Activated naive CD4-positive, alpha-beta T cell treated with Interleukin-2 at 50 U/mL for 16 hours (primary cell): ENCODE measurements around the gene GSS.

Source experiments
- DNase-seq: peaks from one replicate; pipeline ENCODE4 v3.0.0-alpha.2; 2020

GSS gene

DNA sequence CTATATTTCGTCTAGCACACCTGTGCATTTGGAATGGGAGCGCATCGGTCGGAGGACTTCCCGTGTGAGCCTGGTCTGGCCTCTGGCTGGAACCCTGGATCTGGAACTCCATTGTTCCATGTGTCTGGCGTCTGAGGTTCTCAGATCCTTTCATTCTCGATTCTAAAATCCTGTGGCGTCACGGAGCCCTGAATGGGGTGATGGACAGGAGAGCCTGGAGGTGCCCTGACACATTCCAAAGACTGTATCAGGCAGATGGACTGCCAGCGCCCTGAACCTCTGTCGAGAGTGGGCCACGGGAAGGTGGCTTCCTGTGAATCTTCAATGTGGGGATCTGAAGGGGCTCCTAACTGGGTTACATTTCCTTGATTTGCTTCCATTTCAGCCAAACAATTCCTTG is 20.7 kb upstream of the GSS start:
- no peak for DNase-seq

DNA sequence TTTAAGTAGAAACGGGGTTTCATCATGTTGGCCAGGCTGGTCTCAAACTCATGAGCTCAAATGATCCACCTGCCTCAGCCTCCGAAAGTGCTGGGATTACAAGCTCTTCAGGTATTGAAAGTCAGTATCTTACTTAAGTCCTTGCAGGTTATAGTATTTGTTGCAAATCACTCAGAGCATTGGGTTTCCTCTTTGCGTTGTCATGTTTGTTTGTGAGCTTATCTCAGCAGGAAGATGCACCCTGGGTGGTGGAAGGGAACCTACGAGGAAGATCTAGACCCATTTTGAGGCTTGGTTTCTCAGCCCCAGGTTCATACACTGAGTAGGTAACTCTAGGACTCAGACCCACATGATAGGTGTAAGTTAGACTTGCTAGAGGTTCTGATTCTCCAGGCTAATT is 18.6 kb upstream of the GSS start:
- DNase-seq: no peak

DNA sequence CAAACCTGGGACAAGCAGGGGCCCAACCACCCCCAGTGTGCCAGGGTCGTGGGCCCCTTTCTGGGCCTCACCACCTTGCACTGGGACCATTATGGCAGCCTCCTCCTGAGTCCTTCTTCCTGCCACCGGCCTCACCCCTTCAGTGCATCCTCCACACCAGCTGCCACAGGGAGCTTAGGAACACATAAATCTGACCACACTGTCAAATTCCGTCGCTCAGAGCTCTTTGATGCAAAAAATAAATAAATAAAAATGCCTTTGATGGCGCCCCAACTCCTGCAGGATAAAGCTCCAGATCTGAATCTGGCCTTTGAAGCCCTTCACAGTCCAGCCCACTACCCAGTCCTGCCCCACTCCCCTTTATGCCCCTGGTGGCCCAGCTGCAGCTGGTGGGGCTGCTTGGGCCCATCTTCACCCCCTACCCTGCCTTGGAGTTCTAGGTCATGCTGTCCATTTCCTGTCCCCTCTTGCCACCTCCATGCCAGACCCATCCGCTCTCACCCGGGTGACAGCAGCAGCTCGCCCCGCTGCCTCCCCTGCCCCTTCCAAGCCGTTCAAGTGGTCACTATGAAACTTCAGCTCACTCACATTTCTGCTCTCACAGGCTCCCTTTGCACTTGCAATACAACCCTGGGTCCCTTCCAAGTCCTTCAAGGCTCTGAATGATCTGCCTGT is 16.1 kb upstream of the GSS start:
- no peak for DNase-seq

DNA sequence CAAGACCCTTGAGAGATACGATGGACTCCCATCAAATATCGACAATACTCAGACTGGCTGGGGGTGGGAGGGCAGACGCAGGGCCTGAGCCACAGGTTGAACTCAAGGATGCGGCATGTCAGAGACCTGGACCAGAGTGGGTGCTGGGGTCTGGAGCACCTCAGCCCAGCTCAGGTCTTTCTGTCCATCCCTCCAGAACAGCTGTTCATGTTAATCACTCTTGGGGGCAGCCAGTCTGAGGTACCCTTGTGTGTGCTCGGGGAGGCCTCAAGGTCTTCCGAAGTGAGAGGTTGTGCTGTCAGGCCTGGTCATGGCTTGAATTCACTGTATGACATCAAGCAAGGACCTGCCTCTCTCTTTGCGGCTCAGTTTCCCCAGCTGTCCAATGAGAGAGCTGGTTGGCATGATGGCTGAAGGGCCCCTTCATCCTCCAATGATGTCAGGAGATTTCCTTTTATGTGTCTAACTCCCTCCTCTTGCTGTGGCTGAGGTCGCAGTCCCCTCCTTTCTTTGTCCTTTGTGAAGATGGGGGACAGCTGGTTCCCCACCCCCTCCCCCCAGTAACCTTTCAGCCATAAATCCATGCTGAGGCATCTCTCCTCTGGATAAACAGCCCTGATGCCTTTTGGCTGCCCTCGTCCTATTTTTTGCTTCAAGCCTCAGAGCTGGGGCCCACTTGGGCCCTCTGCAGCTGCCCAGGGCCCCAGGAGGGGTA is 15.4 kb upstream of the GSS start:
- DNase-seq: no peak

DNA sequence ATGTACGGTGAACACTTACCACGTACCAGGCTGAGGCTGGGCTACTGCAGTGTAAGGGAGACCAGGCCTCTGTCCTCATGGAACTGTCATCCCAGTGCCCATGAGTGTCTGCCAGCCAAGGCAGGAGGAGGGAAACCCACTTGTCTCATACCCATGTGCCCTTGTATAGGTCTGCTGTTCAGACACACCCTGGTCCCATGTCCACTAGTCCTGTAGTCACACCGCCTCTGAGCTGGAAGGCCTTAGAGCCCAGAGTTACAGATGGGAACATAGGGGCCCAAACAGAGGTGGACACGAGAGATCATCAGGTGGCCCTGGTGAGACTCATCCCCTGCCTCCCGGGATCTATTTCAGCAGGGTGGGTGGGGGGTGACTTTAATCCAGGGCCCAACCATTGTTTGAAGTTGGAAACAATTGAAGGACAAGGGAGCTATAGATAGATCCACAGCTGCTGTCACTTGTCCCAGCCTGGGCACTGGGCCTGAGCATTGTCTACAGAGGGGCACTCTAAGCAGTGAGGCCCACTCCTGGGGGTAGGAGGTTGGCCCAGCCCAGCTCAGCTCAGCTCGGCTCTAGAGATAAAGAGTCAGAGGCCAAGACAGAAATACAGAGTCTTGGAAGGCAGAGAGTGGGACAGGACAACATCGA is 14.7 kb upstream of the GSS start:
- no peak for DNase-seq

DNA sequence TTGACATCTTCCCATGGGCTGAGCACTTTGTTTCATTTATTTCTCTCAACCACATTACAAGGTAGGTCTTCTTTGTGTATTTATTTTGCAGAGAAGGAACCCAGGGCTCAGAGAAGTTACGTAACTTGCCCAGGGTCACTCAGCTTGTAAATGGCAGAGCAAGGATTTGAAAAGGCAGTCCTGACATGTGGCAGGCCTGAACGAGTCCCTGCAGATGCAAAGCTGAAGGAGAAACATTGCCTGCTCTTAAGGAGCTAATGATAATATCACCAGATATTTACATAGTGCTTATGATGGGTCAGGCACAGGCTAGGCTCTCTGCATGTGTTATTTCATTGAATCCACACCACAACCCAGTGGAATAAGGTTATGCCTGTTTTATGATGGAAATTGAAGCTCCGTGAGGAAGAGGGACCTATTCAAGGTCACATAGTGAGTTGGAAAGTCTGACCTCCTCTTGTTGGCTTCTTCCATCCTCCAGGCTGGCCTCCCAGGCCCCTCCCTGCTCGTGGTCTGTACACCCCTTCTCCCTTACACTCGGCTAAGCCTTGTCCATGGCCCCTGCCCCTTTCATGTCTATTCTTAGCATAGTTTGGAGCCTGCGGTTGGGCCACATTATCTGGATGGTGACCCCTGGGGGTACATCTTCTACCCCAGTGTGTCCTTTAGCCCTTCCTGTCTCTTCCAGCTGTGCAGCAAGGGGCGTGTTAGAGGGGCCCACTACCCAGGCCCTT is 12.6 kb upstream of the GSS start:
- DNase-seq: no peak

DNA sequence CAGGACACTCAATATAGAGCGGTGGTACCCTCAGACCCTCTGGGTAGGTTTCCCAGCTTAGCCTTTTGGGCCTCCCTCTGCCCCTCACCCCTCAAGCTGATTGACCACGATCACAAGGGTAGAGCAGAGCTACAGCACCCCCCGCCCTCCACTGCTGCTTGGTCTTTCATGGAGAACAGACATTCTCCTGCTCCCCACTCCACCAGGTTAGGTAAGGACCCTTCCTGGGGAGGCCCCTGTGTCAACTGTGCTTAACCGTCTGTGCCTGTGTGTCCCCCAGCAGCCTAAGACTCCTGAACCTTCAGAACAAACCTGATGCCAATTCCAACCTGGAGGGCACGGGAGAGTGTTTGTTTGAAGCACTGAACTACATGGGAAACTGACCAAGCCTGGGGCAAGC is 11.8 kb upstream of the GSS start:
- no peak for DNase-seq

DNA sequence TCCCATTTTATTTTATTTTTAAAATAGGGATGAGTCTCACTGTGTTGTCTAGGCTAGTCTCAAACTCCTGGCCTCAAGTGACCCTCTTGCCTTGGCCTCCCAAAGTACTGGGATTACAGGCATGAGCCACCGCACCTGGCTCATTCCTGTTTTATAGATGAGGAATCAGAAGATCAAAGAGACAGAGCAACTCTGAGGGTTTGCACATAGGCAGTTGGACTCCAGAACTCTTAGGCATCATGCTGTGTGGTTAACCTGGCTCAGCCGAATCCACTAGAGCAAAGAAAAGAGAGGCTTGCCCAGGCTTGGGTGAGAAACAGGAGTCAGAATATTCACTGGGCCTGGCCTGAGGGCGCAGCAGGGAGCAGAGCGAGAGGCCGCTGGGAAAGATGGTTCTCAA is 9.4 kb upstream of the GSS start:
- DNase-seq: no peak

DNA sequence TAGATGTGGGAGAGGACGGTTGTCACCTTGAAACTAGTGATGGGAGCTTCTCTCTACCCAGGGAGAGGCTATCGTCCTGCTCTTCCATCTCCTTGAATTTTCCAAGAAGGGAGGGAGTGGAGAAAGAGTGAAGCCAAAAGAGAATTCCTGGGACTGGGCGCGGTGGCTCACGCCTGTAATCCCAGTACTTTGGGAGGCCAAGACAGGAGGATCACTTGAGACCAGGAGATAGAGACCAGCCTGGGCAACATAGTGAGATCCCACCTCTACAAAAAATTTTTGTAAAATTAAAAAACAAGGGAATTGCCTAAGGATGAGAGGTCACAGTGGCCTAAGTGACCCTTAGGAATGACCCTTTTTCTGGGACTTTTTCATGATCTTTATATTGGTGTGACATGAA is 8.9 kb upstream of the GSS start:
- DNase-seq: no peak

DNA sequence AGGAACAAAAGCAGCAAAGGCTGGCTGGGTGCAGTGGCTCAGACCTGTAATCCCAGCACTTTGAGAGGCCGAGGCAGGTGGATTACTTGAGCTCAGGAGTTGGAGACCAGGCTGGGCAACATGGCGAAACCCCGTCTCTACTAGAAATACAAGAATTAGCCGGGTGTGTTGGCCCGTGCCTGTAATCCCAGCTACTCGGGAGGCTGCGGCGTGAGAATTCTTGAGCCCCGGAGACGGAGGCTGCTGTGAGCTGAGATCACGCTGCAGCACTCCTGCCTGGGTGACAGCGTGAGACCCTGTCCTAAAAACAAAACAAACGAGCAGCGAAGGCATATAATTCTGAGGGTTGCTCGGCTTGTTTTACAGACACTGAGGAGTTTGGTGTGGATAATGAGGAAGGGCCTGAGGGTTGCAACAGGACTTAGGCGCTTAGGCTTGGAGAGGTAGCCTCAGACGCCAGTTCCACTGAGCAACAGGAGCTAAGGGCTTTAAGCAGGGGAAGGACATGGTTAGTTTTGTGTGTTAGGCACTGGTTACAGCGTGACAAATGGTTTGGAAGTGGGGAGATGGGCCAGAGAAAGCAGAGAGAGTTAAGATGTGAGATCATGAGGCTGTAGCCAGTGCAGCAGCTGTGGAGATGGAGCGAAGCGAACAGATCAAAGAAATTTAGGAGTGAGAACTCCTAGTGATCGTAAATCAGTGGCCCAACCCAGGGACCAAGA is 1.3 kb upstream of the GSS start:
- DNase-seq: no peak

DNA sequence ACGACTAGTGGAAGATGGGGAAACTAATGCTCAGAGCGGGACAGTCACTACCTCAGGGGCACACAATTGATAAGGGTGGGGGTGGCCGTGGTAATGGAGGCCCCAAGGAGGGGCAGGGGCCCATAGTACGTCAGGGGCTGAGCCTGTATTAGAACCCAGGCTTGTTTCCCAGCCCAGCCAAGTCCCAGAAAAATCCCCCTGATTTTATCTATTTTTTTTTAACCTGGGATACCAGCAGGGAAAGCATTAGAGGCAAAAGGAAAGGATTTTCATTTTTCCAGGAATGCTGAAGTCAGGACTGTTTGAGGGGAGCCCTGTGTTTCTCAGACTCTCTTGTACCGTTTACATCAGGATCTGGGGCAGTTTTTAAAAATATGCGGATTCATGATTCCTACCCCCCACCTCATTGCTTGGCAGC is 444 bp upstream of the GSS start:
- DNase-seq: no peak

DNA sequence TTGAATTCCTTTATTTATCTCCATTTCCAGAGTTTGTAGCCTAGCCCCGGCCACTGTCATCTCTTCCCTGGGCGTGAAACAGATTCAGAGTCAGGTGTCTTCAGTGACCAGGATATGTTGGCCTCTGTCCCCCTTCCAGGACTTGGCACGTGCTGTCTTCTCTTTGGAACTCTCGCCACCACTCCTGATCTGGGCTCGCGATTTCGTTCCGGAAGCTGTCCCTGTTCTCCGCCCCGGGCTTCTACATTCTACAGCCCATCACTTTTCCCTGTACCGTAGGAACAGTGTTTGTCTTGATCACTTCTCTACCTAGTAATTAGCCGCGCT is 739 bp downstream of the GSS start:
- no peak for DNase-seq

DNA sequence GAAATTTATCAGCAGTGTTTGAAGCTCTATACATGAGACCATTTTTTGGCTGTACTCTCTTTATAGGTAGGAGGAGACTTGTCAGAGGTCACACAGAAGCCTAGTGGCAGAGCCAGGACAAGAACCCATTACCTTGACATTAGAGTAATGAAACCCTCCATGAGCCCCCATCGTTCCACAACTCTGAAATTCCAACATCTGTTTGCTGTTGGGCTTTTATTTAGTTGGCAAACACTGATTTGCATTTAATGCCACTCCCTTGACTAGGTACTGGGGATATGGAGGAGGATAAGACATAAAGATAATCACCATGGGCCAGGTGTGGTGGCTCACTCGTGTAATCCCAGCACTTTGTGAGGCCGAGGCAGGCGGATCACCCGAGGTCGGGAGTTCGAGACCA is 1.6 kb downstream of the GSS start:
- DNase-seq: no peak

DNA sequence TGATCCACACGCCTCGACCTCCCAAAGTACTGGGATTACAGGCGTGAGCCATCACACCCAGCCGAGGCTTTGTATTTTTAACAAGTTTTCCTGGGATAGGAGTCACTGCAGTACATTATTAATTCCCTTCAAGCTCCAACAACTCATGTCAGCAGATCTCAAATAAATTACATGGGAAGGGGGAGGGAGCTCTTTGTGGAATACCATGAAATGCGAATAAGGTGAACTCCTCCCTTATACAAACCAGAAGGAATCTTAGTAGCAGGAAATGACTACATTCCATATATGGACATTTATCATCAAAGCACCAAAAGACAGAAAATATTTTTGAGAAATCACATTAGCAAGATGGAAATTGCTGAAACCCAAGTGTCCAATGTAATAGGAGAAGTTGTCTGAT is 2.9 kb downstream of the GSS start:
- DNase-seq: no peak

DNA sequence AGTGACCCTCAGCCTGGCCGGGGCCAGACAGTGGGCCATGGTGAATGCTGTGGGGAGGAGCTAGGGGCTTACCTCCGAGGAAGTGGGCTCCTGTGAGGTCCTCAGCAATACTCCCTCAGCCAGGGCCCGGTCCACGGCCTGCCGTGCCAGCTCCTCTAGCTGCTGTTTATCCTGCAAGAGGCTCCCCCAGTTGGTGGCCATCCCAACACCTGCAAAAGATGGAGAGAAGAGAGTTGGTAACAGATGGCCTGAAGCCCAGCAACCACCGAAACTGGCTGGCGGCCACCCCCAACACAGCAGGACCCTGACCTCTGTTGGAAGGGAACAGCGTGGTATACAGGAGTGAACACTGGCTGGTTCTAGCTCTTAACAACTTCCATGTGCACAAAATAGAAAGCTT is 4.0 kb downstream of the GSS start:
- no peak for DNase-seq

DNA sequence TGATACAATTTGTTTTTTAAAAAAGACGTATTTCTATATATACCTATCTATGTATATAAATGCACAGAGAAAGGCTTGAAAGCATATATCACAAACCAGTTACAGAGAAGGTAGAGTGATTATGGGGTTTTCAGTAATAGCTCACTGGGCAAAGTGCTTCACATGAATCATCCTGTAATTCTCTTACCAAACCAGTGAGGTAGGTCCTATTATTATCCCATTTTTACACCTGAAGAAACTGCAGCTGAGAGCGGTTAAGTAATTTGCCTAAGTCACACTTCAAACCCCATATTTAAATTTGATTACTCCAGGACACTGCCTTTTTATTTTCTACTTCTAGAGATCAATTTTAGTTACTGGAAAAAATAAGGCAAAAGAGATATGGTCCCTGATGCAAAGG is 4.4 kb downstream of the GSS start:
- DNase-seq: no peak

DNA sequence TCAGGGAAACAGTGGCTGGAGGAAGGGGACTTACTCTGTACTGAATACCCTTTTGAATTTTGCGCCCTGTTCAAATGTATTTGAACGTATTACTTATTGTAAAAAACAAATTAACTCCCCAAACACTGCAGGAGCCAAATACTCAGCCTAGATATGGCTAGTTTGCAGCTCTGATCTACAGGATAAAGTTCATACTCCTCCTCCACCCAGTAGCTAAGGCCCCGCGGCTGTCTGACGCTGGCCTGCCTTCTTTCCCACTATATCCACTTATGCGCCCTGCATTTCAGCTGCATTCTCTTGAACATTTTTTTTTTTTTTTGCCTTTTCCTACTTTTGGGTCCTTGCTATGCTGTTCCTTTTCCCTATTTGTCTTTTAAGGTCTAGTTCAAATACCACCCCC is 6.5 kb downstream of the GSS start:
- DNase-seq: no peak

DNA sequence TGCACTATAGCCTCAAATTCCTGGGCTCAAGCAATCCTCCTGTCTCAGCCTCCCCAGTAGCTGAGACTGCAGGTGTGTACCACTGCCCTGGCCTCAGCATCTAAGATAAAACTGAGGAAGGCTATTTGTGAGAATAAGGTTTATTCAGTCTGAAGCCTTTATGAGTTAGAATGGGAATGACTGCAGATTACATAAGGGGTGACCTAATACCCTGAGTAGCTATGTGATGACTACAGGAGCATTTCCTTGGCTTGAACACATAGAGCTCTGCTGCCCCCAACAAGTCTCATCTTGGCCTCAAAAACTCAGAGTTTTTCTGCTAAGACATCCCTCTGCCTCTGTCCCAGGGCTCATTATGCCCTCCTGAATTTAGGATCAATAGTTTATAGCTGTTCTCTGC is 7.6 kb downstream of the GSS start:
- DNase-seq: no peak

DNA sequence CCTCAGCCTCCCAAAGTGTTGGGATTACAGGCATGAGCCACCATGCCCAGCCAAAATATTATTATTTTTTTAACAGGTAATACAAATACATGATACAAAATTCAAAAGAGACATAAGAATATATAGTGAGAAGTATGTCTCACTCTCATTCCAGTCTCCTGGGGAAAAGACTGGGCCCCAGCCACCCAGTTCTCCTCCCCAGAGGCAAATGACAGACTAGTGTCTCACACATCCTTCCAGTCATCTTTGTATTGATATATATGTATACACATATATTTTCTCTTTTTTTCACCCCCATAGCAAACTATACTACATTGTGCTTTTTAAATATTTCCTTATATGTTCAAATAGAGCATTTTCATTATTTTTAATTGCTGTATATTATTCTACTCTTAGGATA is 8.3 kb downstream of the GSS start:
- DNase-seq: no peak

DNA sequence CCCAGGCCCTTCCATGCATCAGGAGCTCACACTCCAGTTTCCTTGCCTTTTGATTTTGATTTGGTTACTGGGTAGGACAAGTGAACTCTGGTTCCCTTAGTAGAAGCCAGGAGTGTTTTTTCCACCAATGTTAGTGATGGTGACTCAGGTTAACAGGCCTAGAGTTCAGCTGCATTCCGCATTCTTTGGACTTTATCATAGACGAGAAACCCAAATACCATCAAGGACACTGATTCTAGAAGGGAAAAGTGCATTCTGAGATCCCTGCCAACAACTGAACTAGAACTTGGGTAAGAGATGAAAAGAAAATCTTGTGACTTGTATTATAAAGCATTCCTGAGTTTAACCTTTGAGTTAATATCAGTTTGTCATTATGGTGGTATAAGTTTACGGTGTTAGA is 8.9 kb downstream of the GSS start:
- no peak for DNase-seq

DNA sequence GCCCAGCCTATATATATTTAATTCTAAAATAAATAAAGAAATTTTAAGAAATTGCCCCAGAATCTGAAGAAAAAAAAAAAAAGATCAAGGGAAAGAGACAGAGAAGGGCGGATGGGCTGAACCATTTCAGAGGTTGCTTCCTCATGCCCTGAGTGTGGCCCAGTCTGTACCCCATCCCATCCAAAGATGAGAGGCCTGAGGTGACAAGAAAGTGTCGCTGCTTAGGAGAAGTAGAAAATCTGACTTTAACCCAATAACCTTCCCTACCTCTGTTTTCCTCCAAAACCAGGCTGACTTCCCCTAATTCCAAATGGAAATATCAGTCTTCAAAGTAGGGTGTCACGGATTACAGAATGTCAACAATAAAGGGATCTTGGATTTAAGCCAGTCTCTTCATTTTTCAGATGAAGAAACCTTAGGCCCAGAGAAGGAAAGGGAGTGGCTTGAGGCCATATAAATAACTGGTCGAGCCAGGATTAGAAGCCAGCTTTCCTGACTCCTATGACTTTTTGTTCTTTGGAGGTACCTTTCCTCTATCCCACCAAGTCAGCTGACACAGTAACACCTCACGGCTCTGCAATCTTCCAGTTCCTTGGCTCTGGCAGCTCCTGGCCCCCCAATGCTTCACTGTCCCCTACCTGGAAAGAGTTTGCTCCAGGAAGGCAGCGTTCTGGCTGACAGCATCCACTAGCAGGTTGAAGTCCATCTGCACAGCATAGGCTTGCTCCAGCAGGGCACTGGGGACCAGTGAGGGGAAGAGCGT is 10.1 kb downstream of the GSS start:
- DNase-seq: no peak

DNA sequence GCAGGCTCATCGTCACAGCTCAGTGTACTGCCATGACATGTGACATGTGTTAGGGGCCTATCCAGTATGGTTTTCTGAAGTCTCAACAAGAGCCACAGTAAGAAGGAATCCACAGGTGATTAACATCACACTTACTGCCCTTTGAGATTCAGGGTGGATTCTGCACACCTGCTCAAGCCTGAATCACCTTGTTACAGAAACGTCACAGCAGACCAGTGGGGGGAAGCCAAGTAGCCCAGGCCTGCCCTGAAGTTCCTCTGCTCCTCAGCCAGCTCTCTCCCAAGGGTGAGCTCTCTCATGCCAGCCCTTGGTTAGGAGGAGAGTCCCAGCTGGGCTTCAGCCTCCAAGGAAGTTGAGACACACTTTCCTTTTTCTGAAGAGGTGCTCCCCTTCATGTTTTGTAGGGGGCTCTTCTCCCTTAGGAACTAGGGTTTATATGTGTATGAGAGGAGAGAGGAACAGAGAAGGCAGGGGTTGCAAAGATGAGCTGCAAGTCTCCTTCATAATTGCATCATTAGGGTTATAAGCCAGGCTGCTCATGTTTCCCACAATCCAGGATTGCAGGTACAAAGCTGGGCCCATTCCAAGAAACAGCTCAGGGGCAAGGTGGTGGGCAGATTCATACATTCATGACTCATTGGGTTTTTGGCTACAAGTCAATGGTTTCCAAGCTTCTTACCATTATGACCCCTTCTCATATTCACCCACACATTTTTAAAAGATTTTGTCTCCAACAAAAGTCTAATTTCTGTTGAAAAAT is 11.6 kb downstream of the GSS start:
- no peak for DNase-seq
